Keratinocyte (primary cell): ENCODE results near the gene BNC2. TPM values are rescaled to one million over a fixed set of nuclear protein-coding genes. Genes with fewer than 3 reads are reported as not detected.

Experiments
- DNase-seq: peaks from one replicate; pipeline ENCODE4 v3.0.0-alpha.2; 2011; ENCODE audit warnings: low read depth, missing footprints, low spot score
- FAIRE-seq: peaks from 2 replicates; lab custom pipeline; 2011; peaks lifted over from hg19 to GRCh38; lab: Jason Lieb, UNC
- H2AFZ ChIP-seq: 2 replicates; pipeline ENCODE4 v1.6.0; 2012; ENCODE audit warnings: low read length, control low read depth, inconsistent platforms; ENCODE audit not compliant: control insufficient read depth
- H3K27ac ChIP-seq: 2 replicates; pipeline ENCODE4 v1.5.1; 2011; ENCODE audit warnings: low read length; ENCODE audit not compliant: control insufficient read depth, insufficient read depth
- H3K27me3 ChIP-seq: 3 replicates; pipeline ENCODE4 v1.6.0; 2011; ENCODE audit warnings: low read length; ENCODE audit not compliant: control insufficient read depth, insufficient read depth; ENCODE audit errors: extremely low read depth
- H3K36me3 ChIP-seq, 2 experiments: 2 replicates in 1 of 2; 3 replicates in 1 of 2; pipeline ENCODE4 v1.5.1; 2011; ENCODE audit warnings: low read length in 2 of 2, mild to moderate bottlenecking in 1 of 2; ENCODE audit not compliant: control insufficient read depth in 2 of 2, insufficient read depth in 2 of 2; ENCODE audit errors: extremely low read depth in 1 of 2
- H3K4me1 ChIP-seq: 3 replicates; pipeline ENCODE4 v1.5.1; 2011; ENCODE audit warnings: low read length; ENCODE audit not compliant: control insufficient read depth, insufficient read depth; ENCODE audit errors: extremely low read depth
- H3K4me2 ChIP-seq: 3 replicates; pipeline ENCODE4 v1.6.0; 2011; ENCODE audit warnings: low read depth, low read length; ENCODE audit not compliant: control insufficient read depth, insufficient read depth; ENCODE audit errors: extremely low read depth
- H3K4me3 ChIP-seq, 3 experiments: fragments of 200-600 bp in 1 of 3; sonication (generic) in 1 of 3; 2 replicates in 2 of 3; 3 replicates in 1 of 3; pipeline ENCODE4 v1.5.1; 2011 to 2016; ENCODE audit warnings: low read length in 3 of 3, mild to moderate bottlenecking in 3 of 3, control low read depth in 2 of 3, inconsistent platforms in 1 of 3, low read depth in 1 of 3, mixed read lengths in 1 of 3, mixed run types in 1 of 3, moderate library complexity in 1 of 3; ENCODE audit not compliant: control insufficient read depth in 2 of 3, insufficient read depth in 2 of 3; ENCODE audit errors: extremely low read depth in 1 of 3
- H3K79me2 ChIP-seq: 2 replicates; pipeline ENCODE4 v1.6.0; 2012; ENCODE audit warnings: low read length; ENCODE audit not compliant: control insufficient read depth, insufficient read depth
- H3K9ac ChIP-seq: 3 replicates; pipeline ENCODE4 v1.6.0; 2011; ENCODE audit warnings: low read length; ENCODE audit not compliant: control insufficient read depth, insufficient read depth; ENCODE audit errors: extremely low read depth
- H3K9me1 ChIP-seq: 3 replicates; pipeline ENCODE4 v1.6.0; 2011; ENCODE audit warnings: low read length; ENCODE audit not compliant: control insufficient read depth, insufficient read depth; ENCODE audit errors: extremely low read depth
- H3K9me3 ChIP-seq: 2 replicates; pipeline ENCODE4 v1.5.1; 2012; ENCODE audit warnings: low read depth, low read length; ENCODE audit not compliant: control insufficient read depth
- H4K20me1 ChIP-seq: 3 replicates; pipeline ENCODE4 v1.6.0; 2011; ENCODE audit warnings: low read length; ENCODE audit not compliant: control insufficient read depth, insufficient read depth; ENCODE audit errors: extremely low read depth
- CTCF ChIP-seq, 3 experiments: IDR thresholded peaks in 1 of 3; conservative IDR thresholded peaks in 1 of 3; optimal IDR thresholded peaks in 1 of 3; 2 replicates in 2 of 3; 3 replicates in 1 of 3; pipeline versions ENCODE3 to v1.5.1; 2011; ENCODE audit warnings: low read length in 3 of 3, mild to moderate bottlenecking in 3 of 3, moderate library complexity in 2 of 3, control low read depth in 1 of 3, inconsistent platforms in 1 of 3; ENCODE audit not compliant: insufficient read depth in 2 of 3; ENCODE audit errors: extremely low read depth in 1 of 3
- EZH2 ChIP-seq: IDR thresholded peaks from one replicate; pipeline ENCODE4 v1.6.1; 2012; ENCODE audit warnings: inconsistent platforms, mild to moderate bottlenecking, low read length, moderate library complexity
- dilution Hi-C: fragments of 300-500 bp; cut with MboI; formaldehyde crosslinking; loops from one replicate; pipeline ENCODE4 v1.7.0; 2020; ENCODE audit warnings: low sequenced_read_pairs; ENCODE audit not compliant: extremely low pct_ligation_motif_present
- polyA plus RNA-seq, 5 experiments: library from polyadenylated mRNA; depleted of rRNA in 3 of 5; stranded (reverse) in 3 of 5; stranded (forward) in 1 of 5; unstranded in 1 of 5; fragments of >200 nt; gene quantifications; 1 replicate in 1 of 5; 2 replicates in 3 of 5; 3 replicates in 1 of 5; pipeline versions ENCODE4 v1.2.1 to v1.2.3, GENCODE V29; 2011 to 2012; ENCODE audit warnings: missing spikeins in 2 of 5, low read depth in 1 of 5, low replicate concordance in 1 of 5

Gene BNC2
- polyA plus RNA-seq, 1 donor (not counting 4 experiments of a cell fraction or from before 2014, with no cell fraction given): 1.1 TPM

GRCh38 chr9:16455842-16456241 is 414.6 kb downstream of the BNC2 start:
- DNase-seq (no peak), FAIRE-seq (no peak)
- no peak overlapping the region for H3K4me2 ChIP-seq
- H3K9ac ChIP-seq: no peak overlapping the region
- H3K27me3 ChIP-seq: no peaks in the 10 kb centered on the region
- TF ChIP-seq EZH2 (no peak), CTCF (optimal IDR thresholded peaks at IDR 0.05 in 1 of 3, IDR thresholded peaks at IDR 0.05 in 1 of 3, conservative IDR thresholded peaks at IDR 0.05 in 1 of 3; ENCODE audit: extremely low read depth in 1 of 3, insufficient read depth in 2 of 3, low read length in 3 of 3) (no peak)
- H4K20me1 ChIP-seq: no peaks in the 10 kb centered on the region
- H3K36me3 ChIP-seq: no peaks in the 10 kb centered on the region
- H3K9me1 ChIP-seq: no peaks in the 10 kb centered on the region
- no peak overlapping the region for H3K27ac ChIP-seq
- dilution Hi-C loops: no loop called here
- H2AFZ ChIP-seq: no peak overlapping the region
- H3K9me3 ChIP-seq: no peaks in the 10 kb centered on the region
- H3K4me1 ChIP-seq: peaks cover 12% of the 10 kb centered on the region
- H3K79me2 ChIP-seq: no peaks in the 10 kb centered on the region
- no peak overlapping the region for H3K4me3 ChIP-seq

GRCh38 chr9:16453390-16453789 is 417.1 kb downstream of the BNC2 start:
- no peaks in the 10 kb centered on the region for H3K36me3 ChIP-seq
- peaks cover under 1% of the 10 kb centered on the region for H3K4me1 ChIP-seq
- no peaks in the 10 kb centered on the region for H3K9me1 ChIP-seq
- H2AFZ ChIP-seq: no peak overlapping the region
- no peak overlapping the region for H3K4me2 ChIP-seq
- FAIRE-seq (no peak), DNase-seq (no peak)
- H3K9me3 ChIP-seq: no peaks in the 10 kb centered on the region
- H4K20me1 ChIP-seq: no peaks in the 10 kb centered on the region
- no peaks in the 10 kb centered on the region for H3K79me2 ChIP-seq
- H3K9ac ChIP-seq: no peak overlapping the region
- H3K27me3 ChIP-seq: no peaks in the 10 kb centered on the region
- no peak overlapping the region for H3K4me3 ChIP-seq
- TF ChIP-seq CTCF (optimal IDR thresholded peaks at IDR 0.05 in 1 of 3, IDR thresholded peaks at IDR 0.05 in 1 of 3, conservative IDR thresholded peaks at IDR 0.05 in 1 of 3; ENCODE audit: extremely low read depth in 1 of 3, insufficient read depth in 2 of 3, low read length in 3 of 3) (no peak), EZH2 (no peak)
- no peak overlapping the region for H3K27ac ChIP-seq
- dilution Hi-C loops: no loop called here
